Activated naive CD8-positive, alpha-beta T cell treated with anti-CD3 and anti-CD28 coated beads, Interleukin-2, amount 50 U/mL, for 16 hours (primary cell): ENCODE results near the gene TRIM33.
"Not testable (repeated sequence)": the region's sequence is repeated elsewhere in the genome, so short reads cannot be mapped to it uniquely, and the experiment has no call there.

Experiments
- DNase-seq: peaks from one replicate; pipeline ENCODE4 v3.0.0-alpha.2; 2020; ENCODE audit warnings: low read depth, low spot score

TRIM33 gene

GRCh38 chr1:114467491-114467890 lies 43.5 kb downstream of the TRIM33 start:
- no peak for DNase-seq

DNA sequence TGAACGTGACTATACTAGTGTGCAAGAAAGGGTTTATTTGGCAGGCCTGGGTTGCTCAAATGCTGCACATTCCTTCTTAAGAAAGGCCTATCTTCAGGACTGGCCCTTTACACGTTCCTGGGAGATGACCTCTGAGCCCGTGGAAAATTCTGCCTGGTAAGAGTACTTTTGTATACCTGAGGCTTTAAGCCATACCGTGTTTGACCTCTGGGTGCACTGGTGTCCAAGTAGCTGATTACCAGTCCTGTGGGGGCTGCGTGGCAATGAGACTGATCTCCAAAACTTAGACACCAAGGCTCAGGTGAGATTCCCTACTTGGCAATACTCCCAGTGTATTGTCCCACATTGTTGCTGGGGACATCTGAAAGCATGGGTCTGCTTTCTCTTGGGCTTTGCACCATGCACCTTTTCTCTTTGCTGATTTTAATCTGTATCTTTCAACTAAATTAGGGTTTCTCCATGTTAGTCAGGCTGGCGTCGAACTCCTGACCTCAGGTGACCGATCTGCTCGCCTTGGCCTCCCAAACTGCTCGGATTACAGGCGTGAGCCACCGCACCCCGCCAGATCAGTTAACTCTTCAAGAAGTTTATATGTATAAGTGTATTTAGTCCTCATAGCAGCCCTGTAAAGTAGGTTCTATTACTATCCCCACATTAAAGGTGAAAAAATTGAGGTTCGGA lies 44.5 kb downstream of the TRIM33 start:
- DNase-seq = no peak

DNA sequence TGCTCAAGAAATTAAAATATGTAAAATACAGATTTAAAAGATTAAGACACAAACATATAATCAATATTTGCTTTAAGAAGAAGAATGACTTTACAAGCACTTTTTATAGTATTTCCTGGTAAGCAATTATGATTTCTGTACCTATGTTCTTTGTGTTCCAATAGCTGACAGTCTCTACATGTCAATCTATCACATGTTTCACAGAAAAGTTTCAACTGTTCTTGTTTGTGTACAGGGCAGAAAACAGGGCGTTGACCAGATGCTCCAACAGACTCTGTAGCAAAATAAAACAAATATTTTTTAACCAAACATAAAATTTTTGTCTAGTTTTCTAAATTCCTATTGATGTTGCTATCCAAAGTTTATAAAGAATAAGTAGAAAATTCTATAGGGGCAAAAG lies 48.0 kb downstream of the TRIM33 start:
- no peak for DNase-seq

GRCh38 chr1:114462341-114462740 lies 48.7 kb downstream of the TRIM33 start:
- DNase-seq = no peak

GRCh38 chr1:114458237-114458777 lies 52.7 kb downstream of the TRIM33 start:
- no peak for DNase-seq

- no peak for DNase-seq
Observed at GRCh38 chr1:114457675-114458236, 53.2 kb downstream of the TRIM33 start.

GRCh38 chr1:114456586-114456985 lies 54.4 kb downstream of the TRIM33 start:
- no peak for DNase-seq

DNA sequence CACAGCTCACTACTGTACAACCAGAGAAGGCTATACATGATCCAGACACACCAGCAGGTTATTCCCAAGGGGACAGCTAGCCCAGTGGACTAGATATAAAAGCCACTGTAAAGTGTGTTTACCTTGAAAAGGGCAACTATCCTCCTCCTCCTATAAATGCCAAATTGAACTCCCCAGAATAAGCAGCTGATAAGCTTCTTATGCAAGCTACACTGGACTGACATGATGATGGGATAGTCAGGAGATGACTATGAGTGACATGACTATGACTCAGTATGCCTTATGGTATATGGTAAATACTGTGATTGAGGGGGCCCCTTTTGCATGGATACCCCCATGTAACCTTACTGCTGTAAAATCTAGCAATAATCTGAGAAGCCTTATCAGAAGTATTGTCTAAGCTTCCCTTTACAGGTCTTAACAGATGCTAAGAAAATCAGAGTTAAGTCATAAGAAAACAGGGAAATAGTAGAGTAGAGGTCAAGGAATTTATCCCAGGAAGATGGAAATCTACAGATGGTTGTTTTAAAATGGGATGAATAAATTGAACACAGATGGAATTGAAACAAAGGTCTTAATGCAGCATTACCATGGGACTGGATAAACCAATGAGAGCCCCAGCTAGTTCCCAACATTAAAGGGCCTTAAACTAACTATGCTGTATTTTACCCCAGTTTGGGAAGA lies 55.8 kb downstream of the TRIM33 start:
- DNase-seq = no peak

GRCh38 chr1:114454539-114454938 lies 56.5 kb downstream of the TRIM33 start:
- no peak for DNase-seq

- no peak for DNase-seq
Observed at GRCh38 chr1:114453361-114453784, 57.6 kb downstream of the TRIM33 start.

DNA sequence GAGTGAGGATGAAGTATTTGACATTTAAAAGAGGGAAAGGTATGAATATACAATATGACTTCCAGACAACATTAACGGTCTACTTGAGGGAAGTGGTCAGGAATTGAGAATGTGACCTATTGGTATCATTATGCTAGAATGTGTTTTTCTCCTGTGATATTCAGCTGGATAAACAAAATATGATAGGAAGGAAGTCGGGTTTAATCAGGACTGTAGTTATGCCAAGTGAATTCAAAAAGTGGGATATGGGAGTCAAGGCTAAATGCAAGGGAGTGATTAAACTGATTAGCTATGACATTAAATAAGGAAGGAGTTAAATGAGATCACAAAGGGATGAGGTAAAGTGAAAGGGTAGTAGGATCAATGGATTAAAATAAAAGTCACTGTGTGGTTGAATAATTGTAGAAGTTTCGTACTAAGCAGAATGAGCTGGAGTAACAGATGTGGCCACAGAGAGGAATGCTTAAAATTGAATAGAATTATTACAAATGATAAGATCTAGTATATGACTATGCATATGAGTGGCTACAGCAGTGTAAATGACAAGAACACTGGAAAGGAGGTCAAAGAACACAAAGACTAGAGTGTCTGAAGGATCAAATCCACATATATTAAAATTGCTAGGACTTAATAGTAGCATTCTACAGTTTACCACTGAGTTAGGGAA lies 62.5 kb downstream of the TRIM33 start:
- DNase-seq = no peak

DNA sequence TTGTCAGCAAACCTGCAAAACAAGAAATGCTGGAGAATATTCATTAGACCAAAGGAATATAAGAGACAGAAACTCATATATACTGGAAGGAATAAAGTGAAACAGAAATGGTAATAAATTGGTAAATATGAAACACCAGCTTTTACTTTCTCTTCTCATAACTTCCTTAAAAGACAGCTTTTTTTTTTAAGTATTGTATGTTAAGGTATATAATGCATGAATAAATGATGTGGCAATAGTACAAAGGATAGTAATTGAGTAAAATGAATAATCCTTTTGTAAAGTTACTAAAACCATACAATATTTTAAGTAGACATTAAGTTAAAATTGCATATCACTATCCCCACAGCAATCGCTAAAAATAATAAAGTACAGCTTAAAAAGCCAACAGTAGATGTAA lies 64.8 kb downstream of the TRIM33 start:
- DNase-seq = no peak

DNA sequence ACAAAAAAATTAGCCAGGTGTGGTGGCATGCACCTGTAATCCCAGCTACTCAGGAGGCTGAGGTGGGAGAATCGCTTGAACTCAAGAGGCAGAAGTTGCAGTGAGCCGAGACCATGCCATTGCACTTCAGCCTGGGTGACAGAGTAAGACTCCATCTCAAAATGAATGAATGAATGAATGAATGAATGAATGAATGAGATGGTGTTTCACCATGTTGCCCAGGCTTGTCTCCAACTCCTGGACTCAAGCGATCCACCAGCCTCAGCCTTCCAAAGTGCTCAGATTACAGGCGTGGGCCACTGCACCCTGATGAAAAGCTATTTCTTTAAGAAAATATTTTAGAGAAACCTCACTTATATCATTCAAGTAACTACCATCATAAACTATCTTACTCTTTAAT lies 67.8 kb downstream of the TRIM33 start:
- DNase-seq = not testable (repeated sequence)

DNA sequence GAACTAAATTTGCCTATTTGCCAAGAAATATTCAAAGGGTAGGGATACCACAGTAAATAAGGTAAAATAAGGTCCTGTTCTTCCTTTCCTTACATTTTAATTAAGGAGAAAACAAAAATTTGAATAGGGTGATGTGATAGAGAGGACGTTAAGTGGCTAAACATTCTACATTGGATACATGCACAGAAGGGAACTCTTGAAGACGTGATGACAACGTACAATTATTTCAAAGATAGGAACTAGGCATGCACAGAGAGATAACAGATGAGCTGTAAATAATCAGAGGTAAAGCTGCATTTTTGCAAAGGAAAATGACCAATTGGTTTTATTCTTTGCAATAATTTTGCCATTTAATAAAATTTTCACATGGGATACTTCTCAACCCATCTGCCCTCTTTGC lies 69.7 kb downstream of the TRIM33 start:
- no peak for DNase-seq

DNA sequence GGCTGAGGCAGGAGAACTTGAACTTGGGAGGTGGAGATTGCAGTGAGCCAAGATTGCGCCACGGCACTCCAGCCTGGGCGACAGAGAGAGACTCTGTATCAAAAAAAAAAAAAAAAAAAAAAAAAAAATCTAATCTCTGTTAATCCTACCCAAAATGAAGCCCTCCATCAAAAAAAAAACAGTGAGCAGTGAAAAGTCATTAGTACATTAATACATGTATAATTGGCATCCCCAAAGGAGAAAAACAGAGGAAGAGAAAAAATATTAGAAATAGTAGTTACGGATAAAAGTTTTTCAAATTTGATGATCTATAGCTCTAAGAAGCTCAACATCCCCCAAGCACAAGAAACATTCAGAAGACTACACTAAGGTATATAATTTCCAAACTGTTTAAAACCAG lies 71.6 kb downstream of the TRIM33 start:
- DNase-seq = no peak

DNA sequence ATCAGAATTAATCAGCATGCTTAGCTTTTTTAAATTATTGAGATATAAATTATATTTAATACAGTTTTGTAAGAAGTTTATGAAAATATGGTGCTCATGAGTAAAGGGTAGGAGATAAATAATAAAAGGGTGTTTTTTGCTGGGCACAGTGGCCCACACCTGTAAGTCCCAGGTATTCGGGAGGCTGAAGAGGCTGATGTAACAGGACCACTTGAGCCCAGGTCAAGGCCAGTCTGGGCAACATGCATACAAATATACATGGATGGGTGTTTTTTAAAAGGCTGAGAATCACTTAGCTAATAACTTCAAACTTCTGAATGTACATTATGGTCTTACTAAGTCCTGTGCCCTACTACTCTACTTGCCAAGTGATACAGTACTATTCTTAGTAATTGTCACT lies 73.2 kb downstream of the TRIM33 start:
- DNase-seq = no peak

- DNase-seq = no peak
Observed at GRCh38 chr1:114436799-114437198, 74.2 kb downstream of the TRIM33 start.

GRCh38 chr1:114435088-114435715 lies 75.8 kb downstream of the TRIM33 start:
- DNase-seq = no peak

DNA sequence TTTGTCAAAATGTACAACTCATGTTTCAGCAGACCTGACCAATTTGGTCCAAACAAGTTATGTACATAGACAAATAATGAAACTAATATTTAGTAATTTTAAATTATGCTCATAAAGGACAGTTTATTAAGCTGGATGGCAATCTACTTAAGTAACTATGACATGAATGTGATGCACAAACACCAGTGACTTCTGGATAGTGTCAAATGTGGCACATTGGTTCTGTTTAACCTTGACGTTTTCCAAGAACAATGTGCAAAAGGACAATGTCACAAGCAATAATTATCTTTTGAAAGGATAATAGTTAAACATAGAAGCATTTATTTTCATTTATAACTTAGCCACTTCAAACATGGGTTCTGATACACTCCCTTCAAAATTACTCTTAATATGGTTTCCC lies 80.0 kb downstream of the TRIM33 start:
- no peak for DNase-seq

DNA sequence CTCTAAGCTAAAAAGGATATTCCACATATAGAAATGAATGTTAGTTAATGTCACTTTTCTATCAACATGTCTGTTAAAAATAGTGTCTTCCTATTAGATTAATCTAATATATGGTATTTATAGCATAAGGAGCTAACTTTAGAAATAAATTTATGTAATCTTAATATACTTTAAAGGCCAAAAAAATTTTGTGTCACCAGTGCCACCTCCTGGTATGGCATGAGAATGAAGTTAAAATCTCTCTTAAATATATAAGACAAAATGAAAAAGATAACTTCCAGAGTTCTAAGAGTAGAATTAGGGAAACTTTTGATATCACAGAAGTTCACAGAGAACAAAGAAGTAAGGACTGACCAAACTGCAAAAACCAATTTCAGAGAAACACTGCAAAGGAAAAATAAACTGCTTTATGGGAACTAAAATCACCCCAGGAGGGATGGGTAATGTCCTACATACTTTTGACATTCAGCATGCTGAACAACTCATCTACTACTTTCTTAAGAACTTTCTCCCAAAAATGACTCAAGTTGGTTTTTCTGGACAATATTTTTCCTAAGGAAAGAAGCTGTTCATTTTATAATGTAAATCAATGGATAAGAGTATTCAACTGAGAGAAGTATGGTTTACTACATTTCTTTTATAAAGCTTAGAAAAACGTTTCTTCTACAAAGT lies 82.8 kb downstream of the TRIM33 start:
- no peak for DNase-seq

DNA sequence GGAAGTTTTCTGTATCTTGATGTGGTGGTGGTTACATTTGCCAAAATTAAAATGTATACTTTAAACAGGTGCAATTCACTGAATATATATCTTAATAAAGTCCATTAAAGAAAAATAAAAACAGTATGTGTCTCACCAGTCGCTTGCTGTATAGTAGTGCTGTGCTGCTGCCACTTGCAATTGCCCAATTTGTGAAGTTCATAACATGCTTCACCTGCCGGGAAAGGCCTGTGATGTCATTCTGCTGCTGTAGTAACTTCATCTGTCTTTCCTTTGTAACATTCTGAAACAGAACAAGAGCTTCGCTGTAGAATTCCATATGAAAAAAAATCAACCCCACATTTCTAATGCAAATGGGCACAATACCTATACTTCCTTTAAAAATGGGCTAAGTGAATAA lies 83.4 kb downstream of the TRIM33 start:
- no peak for DNase-seq
